Cardiac fibroblast (primary cell): Measurements from ENCODE around the gene NOC3L.

ENCODE experiments used
- DNase-seq, 2 donors: peaks; one replicate each; pipeline versions ENCODE4 v3.0.0 to v3.0.0-alpha.2; 2010; ENCODE audit warnings: low read depth in 2 of 2
- H3K4me3 ChIP-seq, 2 donors: replicated peaks in 1 of 2; 1 replicate in 1 of 2; 2 replicates in 1 of 2; pipeline ENCODE4 v1.5.1; 2011; ENCODE audit warnings: low read depth in 2 of 2, low read length in 2 of 2, mild to moderate bottlenecking in 2 of 2, moderate library complexity in 1 of 2
- TF ChIP-seq, protein P1 (sequence below): IDR thresholded peaks from one replicate; pipeline ENCODE4 v1.5.1; 2011; ENCODE audit warnings: low read depth, mild to moderate bottlenecking, low read length, inconsistent platforms

Gene NOC3L

DNA sequence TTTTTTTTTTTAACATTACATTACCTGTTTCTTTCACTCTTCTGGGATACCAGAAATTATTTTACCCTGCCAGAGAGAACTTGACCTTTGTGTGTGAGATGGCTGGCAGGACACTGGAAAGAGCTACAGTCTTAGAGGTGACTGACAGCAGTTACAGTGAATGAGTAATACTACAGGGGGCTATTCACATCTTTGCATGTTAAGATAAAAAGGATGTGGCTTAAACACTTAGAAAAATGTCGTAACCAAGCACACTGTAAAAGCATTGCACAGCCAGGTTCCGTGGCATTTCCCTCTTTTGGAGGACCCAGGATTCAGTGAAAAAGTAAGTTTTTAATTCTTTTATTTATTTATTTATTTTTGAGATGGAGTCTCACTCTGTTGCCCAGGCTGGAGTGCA lies 20.8 kb upstream of the NOC3L start:
- TF ChIP-seq, protein P1, sequence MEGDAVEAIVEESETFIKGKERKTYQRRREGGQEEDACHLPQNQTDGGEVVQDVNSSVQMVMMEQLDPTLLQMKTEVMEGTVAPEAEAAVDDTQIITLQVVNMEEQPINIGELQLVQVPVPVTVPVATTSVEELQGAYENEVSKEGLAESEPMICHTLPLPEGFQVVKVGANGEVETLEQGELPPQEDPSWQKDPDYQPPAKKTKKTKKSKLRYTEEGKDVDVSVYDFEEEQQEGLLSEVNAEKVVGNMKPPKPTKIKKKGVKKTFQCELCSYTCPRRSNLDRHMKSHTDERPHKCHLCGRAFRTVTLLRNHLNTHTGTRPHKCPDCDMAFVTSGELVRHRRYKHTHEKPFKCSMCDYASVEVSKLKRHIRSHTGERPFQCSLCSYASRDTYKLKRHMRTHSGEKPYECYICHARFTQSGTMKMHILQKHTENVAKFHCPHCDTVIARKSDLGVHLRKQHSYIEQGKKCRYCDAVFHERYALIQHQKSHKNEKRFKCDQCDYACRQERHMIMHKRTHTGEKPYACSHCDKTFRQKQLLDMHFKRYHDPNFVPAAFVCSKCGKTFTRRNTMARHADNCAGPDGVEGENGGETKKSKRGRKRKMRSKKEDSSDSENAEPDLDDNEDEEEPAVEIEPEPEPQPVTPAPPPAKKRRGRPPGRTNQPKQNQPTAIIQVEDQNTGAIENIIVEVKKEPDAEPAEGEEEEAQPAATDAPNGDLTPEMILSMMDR, result no peak
- no peak for DNase-seq
- no peak overlapping the region for H3K4me3 ChIP-seq

DNA sequence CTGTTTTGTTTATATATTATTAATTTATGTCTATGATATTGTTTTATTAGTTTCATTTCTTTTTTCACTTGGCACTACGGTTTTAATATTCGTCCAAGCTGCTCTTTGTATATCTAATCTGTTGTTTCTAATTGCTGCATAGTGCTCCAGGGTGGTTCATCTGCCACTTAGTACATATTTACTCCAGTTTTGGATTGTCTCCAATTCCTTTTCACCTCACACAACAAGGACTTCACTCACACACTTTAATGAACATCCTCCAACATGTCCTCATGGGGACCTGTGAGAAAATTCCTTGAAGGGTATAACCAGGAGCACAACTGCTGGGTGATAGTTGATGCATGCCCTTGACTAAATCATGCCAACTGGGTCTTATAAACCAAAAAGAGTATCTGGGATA lies 14.1 kb upstream of the NOC3L start:
- H3K4me3 ChIP-seq, result no peak overlapping the region
- DNase-seq, result no peak
- TF ChIP-seq, protein P1, result no peak

DNA sequence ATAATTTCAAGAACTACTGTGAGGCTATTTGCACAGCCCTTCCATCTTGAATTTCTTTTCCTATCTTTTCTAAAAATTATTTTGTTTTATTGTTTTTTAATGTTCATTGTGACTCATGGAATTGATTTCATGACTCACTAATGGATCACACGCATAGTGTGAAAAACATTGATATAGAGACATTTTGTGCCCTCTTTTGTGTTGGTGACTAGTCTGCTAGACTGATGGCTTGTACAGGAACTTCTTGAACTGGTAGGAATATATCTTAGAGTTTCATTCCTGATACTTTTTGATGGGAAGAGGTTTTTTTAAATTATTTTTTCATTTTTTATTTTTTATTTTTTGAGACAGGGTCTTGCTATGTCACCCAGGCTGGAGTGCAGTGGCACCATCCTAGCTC lies 12.6 kb upstream of the NOC3L start:
- H3K4me3 ChIP-seq, result no peak overlapping the region
- no peak for DNase-seq

DNA sequence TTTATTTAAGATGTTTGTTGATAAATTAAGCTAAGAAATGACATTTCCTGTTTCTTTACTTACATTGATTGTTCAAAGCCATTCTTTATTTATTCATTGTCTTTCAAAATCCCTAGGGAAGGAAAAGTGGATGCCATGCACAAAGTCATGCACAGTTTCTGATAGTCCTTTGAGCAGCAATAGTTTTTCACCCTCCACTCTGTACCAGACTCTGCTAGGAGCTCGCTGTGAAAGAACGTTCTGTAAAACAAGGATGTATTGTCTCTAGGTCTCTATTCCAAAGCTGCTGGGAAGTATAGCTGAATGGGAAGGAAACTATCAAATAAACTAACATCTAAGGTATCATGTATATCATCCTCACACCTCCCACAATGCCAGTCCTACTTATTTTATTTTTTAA lies 7.8 kb upstream of the NOC3L start:
- H3K4me3 ChIP-seq, result no peak overlapping the region
- TF ChIP-seq, protein P1, result no peak
- no peak for DNase-seq

More for the DNA sequence above, 12.6 kb upstream of the NOC3L start:
- TF ChIP-seq, protein P1, result no peak

DNA sequence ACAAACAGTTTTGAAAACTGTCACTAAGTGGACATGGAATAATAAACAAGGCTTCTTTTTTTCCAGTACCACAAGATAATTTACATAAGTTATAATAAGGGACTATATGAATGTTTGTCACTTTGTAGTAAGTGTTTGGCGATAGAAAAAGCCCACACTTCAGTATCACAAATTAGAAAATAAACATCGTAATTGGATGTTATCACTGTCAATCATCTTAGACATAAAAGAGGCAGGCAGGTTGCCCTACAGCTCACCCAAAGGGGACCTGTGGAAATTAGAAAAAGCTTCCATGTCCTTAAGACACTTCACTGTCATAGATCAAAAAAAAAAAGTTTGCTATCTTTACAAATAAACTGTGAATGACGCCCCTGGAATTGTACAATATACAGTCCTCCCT lies 3.6 kb upstream of the NOC3L start:
- H3K4me3 ChIP-seq, result no peak overlapping the region
- DNase-seq, result no peak

DNA sequence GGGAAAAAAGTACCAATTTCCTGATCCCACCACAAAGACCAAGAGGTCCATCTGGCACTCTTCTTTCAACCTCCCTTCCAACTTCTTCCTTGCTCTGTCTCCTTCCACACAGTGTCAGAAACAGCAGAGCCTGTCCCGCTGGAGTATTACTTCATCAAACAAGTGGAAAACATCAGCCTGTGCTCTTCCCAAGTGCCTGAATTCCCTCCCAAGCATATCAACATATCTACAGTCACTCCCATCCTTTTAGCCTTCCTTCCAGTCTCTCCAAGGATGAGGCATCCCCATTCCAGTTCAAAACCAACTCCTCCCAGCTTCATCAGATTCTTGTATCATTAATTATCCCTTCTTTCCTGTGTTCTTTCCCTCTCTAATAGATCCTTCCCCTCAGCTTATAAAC lies 1.7 kb upstream of the NOC3L start:
- TF ChIP-seq, protein P1, result no peak
- no peak for DNase-seq
- no peak overlapping the region for H3K4me3 ChIP-seq

More for the DNA sequence above, 3.6 kb upstream of the NOC3L start:
- TF ChIP-seq, protein P1, result no peak

DNA sequence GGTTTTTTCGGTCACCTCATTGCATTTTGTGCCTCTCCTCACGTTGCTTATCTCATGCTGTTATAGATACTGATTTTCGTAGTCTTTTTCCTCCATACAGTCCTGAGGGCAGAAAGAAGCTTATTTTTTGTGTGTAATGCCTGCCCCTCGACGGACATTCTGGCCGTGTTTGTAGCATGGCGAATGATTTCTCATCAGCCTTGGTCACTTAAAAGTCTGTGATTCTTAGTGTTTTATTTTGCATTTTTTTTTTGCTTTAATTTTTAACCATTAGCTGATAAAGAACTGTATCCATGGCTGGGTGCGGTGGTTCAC lies 469 bp upstream of the NOC3L start:
- TF ChIP-seq, protein P1, result no peak
- DNase-seq, result no peak
- peak overlapping the region; percentile 74 to 88 for H3K4me3 ChIP-seq
